ENCODE measurements around the gene MIOX.

The MIOX gene

GRCh38 chr22:50507421-50507990 is 20.8 kb downstream of the MIOX start, which contains the start of gene LMF2:
LMF2 (minus strand) TSS chr22:50507702; CDS start chr22:50507675, 27 bp downstream.
- peak within 1 kb of the TSS; percentile 94 for H3K4me3 ChIP-seq (ENCODE audit: low read length, poor library complexity, severe bottlenecking)
- H3F3A ChIP-seq (ENCODE audit: low read depth) = no peaks in the 10 kb centered on the region
- H3K36me3 ChIP-seq (ENCODE audit: insufficient read depth, low read length) = no peaks in the 10 kb centered on the region
- peaks cover 65% of the 10 kb centered on the region for H3K79me2 ChIP-seq (ENCODE audit: insufficient read depth, low read length)
- no peaks in the 10 kb centered on the region for H3K27me3 ChIP-seq (ENCODE audit: insufficient read depth, low read length, poor library complexity, severe bottlenecking)
- no peaks in the 10 kb centered on the region for H3K9me3 ChIP-seq (ENCODE audit: insufficient read depth, low read depth, low read length)
- H3K9ac ChIP-seq (ENCODE audit: low read depth, low read length, poor library complexity, severe bottlenecking) = peak within 1 kb of the TSS; percentile 95
- H3K4me2 ChIP-seq (ENCODE audit: low read depth, low read length, poor library complexity, severe bottlenecking) = peak within 1 kb of the TSS; percentile 89
- H2AFZ ChIP-seq (ENCODE audit: low read length) = peak within 1 kb of the TSS; percentile 93
- H3K4me1 ChIP-seq (ENCODE audit: insufficient read depth, low read length, poor library complexity, severe bottlenecking) = peaks cover 14% of the 10 kb centered on the region
- peaks cover 10% of the 10 kb centered on the region for H4K20me1 ChIP-seq (ENCODE audit: insufficient read depth, low read length, poor library complexity, severe bottlenecking)
- H3K9me2 ChIP-seq (replicated peaks; ENCODE audit: low read depth, low read length) = no peaks in the 10 kb centered on the region
- no peak for TF ChIP-seq EZH2phosphoT487 (IDR thresholded peaks at IDR 0.05; ENCODE audit: borderline replicate concordance)

GRCh38 chr22:50507991-50508884 is 21.6 kb downstream of the MIOX start, which contains the start of gene NCAPH2:
NCAPH2 (plus strand) TSS chr22:50508224; CDS start chr22:50508338, 114 bp downstream.
- H3K4me3 ChIP-seq (ENCODE audit: low read length, poor library complexity, severe bottlenecking) = peak within 1 kb of the TSS; percentile 94
- H3K9ac ChIP-seq (ENCODE audit: low read depth, low read length, poor library complexity, severe bottlenecking) = peak within 1 kb of the TSS; percentile 95
- H4K20me1 ChIP-seq (ENCODE audit: insufficient read depth, low read length, poor library complexity, severe bottlenecking) = peaks cover 10% of the 10 kb centered on the region
- peaks cover 21% of the 10 kb centered on the region for H3K4me1 ChIP-seq (ENCODE audit: insufficient read depth, low read length, poor library complexity, severe bottlenecking)
- H3K4me2 ChIP-seq (ENCODE audit: low read depth, low read length, poor library complexity, severe bottlenecking) = peak within 1 kb of the TSS; percentile 89
- no peaks in the 10 kb centered on the region for H3F3A ChIP-seq (ENCODE audit: low read depth)
- no peaks in the 10 kb centered on the region for H3K9me2 ChIP-seq (replicated peaks; ENCODE audit: low read depth, low read length)
- peaks cover 72% of the 10 kb centered on the region for H3K79me2 ChIP-seq (ENCODE audit: insufficient read depth, low read length)
- no peaks in the 10 kb centered on the region for H3K27me3 ChIP-seq (ENCODE audit: insufficient read depth, low read length, poor library complexity, severe bottlenecking)
- no peaks in the 10 kb centered on the region for H3K9me3 ChIP-seq (ENCODE audit: insufficient read depth, low read depth, low read length)
- no peaks in the 10 kb centered on the region for H3K36me3 ChIP-seq (ENCODE audit: insufficient read depth, low read length)
- H2AFZ ChIP-seq (ENCODE audit: low read length) = peak within 1 kb of the TSS; percentile 93
- TF ChIP-seq CTCF (conservative IDR thresholded peaks at IDR 0.05; ENCODE audit: low read length) (no peak), EZH2phosphoT487 (IDR thresholded peaks at IDR 0.05; ENCODE audit: borderline replicate concordance) (no peak)

GRCh38 chr22:50508897-50509296 is 22.2 kb downstream of the MIOX start:
- Histone ChIP-seq H3K9me2 (replicated peaks; ENCODE audit: low read depth, low read length) (no peaks in the 10 kb centered on the region), H4K20me1 (ENCODE audit: insufficient read depth, low read length, poor library complexity, severe bottlenecking) (peaks cover 10% of the 10 kb centered on the region), H3K9ac (ENCODE audit: low read depth, low read length, poor library complexity, severe bottlenecking) (peak overlapping the region; percentile 76), H3K4me1 (ENCODE audit: insufficient read depth, low read length, poor library complexity, severe bottlenecking) (peaks cover 24% of the 10 kb centered on the region), H3K4me2 (ENCODE audit: low read depth, low read length, poor library complexity, severe bottlenecking) (peak overlapping the region; percentile 89), H3K79me2 (ENCODE audit: insufficient read depth, low read length) (peaks cover 79% of the 10 kb centered on the region), H3K9me3 (ENCODE audit: insufficient read depth, low read depth, low read length) (no peaks in the 10 kb centered on the region), H3K4me3 (ENCODE audit: low read length, poor library complexity, severe bottlenecking) (peak overlapping the region; percentile 77), H3K27me3 (ENCODE audit: insufficient read depth, low read length, poor library complexity, severe bottlenecking) (no peaks in the 10 kb centered on the region), H2AFZ (ENCODE audit: low read length) (peak overlapping the region; percentile 88; the same call in 1 of the 2 replicates), H3K36me3 (ENCODE audit: insufficient read depth, low read length) (no peaks in the 10 kb centered on the region), H3F3A (ENCODE audit: low read depth) (no peaks in the 10 kb centered on the region)
- TF ChIP-seq EZH2phosphoT487 (IDR thresholded peaks at IDR 0.05; ENCODE audit: borderline replicate concordance) (no peak), CTCF (conservative IDR thresholded peaks at IDR 0.05; ENCODE audit: low read length) (no peak)

Measured in Loucy (cell line).